HG02885 (cell line): ENCODE data around the gene APOC1.
"Not testable (repeated sequence)": the region's sequence is repeated elsewhere in the genome, so short reads cannot be mapped to it uniquely, and the experiment has no call there.

ENCODE experiments used
- ATAC-seq: cut with Tn5 transposase; IDR thresholded peaks from one replicate; pipeline ENCODE4 v1.9.1; 2021; ENCODE audit warnings: mild to moderate bottlenecking; ENCODE audit not compliant: unreplicated experiment, poor library complexity

Gene APOC1

GRCh38 chr19:44888335-44888734, 26.1 kb upstream of the APOC1 start:
- ATAC-seq, result not testable (repeated sequence)

GRCh38 chr19:44889830-44890365, 24.5 kb upstream of the APOC1 start:
- ATAC-seq, result no peak

DNA sequence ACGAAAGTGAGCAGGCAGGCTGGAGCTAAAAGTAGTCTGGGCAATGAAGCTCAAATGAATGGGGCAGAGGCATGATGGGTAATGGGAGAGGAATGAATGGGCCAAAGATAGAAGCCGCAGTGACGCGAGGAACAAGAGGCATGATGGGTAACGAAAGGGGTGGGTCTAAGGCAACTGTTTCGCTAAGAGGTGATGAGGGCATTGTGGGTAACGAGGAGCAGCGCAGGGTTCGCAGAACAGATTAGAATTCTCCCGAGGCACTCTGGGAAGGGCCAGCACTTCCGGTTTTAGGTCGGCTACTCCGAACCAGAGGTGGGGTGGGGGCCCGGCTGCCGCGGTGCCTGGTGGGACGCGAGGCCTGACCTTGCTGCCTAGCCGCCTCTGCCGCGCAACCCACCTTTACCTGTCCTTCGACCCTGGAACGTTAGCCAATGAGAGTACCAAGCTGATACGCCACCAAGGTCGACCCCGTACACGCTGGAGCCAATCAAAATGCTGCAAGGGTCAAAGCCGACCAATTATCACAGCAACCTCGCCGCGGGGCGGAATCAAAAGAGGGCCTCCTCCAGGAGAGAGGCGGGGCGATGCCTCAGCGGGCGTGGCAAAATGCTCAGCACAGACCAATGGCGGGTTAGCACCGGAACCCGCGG, 23.9 kb upstream of the APOC1 start:
- ATAC-seq, result peak; percentile 80

- ATAC-seq, result no peak
Observed at GRCh38 chr19:44891016-44891882, 23.2 kb upstream of the APOC1 start, which contains the start of gene TOMM40. TSS of gene TOMM40 (plus strand) at chr19:44891254. CDS start at chr19:44891416, 162 bp downstream.

DNA sequence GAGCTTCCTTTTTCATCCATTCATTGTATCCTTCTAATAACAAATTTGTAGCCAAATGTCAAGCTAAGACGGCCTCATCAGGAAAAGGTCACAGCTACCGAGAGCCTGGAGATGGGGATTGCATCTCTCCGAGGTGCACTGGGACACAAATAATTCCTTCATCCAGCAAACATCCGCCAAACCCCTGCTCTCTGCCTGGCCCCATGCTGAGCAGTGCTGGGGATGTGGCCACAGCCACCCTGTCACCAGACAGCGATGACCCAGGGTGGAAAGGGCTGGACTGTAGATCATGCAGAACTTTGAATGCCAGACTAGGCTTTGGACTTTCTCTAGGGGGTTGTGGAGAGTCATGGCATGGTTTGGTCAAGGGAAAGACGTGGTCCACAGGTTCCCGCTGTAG, 21.5 kb upstream of the APOC1 start:
- ATAC-seq, result no peak

DNA sequence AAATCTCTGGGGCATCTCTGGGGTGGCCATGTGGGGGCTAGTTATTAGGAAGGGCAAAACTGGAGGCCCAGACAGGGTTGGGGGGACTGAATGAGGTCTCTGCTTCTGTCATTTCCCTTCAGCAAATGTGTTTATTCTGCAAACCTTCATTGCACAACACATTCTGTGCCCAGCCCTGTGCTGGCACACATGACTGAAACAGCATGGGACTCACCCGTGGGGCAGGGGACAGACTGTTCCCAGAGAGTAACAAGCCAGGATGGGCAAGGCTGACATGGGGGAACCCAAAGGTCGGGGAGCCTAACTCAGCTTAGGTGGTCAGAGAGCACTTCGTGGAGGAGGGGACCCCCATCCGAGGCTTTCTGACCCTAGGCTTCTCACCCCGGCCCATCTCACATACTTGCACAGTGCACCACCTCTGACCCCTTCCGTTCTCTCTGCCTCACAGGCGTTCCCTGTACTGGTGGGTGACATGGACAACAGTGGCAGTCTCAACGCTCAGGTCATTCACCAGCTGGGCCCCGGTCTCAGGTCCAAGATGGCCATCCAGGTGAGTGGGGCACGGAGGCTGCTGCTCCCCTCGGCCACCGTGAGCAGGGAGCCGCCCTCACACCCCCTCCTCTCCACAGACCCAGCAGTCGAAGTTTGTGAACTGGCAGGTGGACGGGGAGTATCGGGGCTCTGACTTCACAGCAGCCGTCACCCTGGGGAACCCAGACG, 20.9 kb upstream of the APOC1 start:
- ATAC-seq, result no peak

DNA sequence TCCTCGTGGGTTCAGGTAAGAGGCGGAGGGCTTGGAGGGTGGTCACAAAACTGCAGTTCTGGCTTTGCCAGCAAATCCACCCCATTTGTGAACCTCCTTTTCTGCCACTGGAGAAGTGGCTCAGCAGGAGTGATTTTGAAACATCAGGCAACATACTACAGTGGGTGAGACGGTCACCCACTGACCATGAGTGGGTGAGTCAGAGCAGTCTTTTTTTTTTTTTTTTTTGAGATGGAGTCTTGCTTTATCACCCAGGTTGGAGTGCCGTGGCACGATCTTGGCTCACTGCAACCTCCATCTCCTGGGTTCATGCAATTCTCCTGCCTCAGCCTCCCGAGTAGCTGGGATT, 20.4 kb upstream of the APOC1 start:
- no peak for ATAC-seq

DNA sequence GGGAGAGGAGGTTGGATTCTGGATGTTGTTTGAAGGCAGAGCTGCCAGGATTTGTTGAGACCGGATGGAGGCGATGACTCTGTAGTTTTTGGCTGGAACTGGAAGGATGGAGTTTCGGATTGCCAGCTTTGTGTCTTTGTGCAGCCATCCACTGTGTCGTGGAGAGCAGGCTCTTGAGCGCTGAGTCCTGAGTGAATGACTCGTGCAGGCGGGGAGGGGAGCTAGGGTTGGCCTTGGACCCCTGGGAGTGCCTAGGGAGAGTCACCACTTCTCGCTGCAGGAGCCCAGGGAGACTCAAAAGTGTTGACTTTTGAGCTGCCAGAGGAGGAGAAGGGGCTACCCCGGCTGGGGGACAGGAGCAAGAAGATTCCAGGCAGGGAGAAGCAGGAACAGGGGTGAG, 19.5 kb upstream of the APOC1 start:
- no peak for ATAC-seq

GRCh38 chr19:44897835-44898234, 16.6 kb upstream of the APOC1 start:
- no peak for ATAC-seq

DNA sequence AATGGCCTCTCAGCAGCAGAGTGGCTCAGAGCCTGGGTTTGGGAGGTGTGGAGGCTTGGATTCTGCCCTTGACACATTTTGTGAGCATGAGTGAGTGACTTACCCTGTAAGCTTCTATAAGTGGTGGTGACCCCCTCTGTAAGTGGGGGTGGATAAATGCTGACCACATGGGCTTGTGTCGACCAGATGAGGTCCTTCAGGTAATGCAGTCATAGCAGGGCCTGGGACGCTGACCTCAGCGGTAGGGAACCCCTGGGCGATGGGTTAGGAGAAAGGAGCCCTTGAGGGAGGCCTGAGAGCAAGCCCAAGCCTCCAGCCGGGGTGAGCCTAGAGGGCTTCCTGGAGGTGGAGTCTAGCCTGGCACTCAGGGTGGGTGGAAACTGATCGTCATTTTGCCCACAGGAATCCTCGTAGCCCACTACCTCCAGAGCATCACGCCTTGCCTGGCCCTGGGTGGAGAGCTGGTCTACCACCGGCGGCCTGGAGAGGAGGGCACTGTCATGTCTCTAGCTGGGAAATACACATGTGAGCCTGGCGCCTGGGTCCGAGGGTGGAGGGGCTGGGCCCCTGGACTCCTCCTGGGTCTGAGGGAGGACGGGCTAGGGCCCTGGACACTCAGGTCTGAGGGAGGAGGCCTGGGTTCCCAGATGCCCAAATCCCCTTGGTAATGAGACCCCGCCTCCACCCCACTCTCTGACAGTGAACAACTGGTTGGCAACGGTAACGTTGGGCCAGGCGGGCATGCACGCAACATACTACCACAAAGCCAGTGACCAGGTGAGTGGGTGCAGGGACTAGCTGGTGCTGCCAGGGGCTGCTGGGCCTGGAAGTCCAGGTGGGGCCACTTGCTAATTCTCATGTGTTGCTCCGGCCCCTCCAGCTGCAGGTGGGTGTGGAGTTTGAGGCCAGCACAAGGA, 13.8 kb upstream of the APOC1 start:
- no peak for ATAC-seq

- ATAC-seq, result no peak
Observed at GRCh38 chr19:44903216-44903601, 11.2 kb upstream of the APOC1 start.

GRCh38 chr19:44903602-44904425, 10.6 kb upstream of the APOC1 start:
- ATAC-seq, result no peak

- no peak for ATAC-seq
Observed at GRCh38 chr19:44904426-44904994, 9.9 kb upstream of the APOC1 start.

DNA sequence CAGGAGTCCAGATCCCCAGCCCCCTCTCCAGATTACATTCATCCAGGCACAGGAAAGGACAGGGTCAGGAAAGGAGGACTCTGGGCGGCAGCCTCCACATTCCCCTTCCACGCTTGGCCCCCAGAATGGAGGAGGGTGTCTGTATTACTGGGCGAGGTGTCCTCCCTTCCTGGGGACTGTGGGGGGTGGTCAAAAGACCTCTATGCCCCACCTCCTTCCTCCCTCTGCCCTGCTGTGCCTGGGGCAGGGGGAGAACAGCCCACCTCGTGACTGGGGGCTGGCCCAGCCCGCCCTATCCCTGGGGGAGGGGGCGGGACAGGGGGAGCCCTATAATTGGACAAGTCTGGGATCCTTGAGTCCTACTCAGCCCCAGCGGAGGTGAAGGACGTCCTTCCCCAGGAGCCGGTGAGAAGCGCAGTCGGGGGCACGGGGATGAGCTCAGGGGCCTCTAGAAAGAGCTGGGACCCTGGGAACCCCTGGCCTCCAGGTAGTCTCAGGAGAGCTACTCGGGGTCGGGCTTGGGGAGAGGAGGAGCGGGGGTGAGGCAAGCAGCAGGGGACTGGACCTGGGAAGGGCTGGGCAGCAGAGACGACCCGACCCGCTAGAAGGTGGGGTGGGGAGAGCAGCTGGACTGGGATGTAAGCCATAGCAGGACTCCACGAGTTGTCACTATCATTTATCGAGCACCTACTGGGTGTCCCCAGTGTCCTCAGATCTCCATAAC, 8.8 kb upstream of the APOC1 start, which contains the start of gene APOE:
TSS of gene APOE (plus strand) at position 360 of the 724 bp plus-strand sequence. CDS start 829 bp downstream, outside the sequence.
- ATAC-seq, result no peak

- ATAC-seq, result no peak
Observed at GRCh38 chr19:44907613-44908012, 6.8 kb upstream of the APOC1 start.

DNA sequence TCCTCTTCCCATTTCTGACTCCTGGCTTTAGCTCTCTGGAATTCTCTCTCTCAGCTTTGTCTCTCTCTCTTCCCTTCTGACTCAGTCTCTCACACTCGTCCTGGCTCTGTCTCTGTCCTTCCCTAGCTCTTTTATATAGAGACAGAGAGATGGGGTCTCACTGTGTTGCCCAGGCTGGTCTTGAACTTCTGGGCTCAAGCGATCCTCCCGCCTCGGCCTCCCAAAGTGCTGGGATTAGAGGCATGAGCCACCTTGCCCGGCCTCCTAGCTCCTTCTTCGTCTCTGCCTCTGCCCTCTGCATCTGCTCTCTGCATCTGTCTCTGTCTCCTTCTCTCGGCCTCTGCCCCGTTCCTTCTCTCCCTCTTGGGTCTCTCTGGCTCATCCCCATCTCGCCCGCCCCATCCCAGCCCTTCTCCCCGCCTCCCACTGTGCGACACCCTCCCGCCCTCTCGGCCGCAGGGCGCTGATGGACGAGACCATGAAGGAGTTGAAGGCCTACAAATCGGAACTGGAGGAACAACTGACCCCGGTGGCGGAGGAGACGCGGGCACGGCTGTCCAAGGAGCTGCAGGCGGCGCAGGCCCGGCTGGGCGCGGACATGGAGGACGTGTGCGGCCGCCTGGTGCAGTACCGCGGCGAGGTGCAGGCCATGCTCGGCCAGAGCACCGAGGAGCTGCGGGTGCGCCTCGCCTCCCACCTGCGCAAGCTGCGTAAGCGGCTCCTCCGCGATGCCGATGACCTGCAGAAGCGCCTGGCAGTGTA, 6.2 kb upstream of the APOC1 start:
- no peak for ATAC-seq

DNA sequence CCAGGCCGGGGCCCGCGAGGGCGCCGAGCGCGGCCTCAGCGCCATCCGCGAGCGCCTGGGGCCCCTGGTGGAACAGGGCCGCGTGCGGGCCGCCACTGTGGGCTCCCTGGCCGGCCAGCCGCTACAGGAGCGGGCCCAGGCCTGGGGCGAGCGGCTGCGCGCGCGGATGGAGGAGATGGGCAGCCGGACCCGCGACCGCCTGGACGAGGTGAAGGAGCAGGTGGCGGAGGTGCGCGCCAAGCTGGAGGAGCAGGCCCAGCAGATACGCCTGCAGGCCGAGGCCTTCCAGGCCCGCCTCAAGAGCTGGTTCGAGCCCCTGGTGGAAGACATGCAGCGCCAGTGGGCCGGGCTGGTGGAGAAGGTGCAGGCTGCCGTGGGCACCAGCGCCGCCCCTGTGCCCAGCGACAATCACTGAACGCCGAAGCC, 5.6 kb upstream of the APOC1 start:
- no peak for ATAC-seq
